Loucy (cell line): ENCODE measurements around the gene WNT5A.

Experiments
- H2AFZ ChIP-seq: fragments of 200-600 bp; sonication (generic); 2 replicates; pipeline ENCODE4 v1.6.0; 2016; ENCODE audit warnings: antibody characterized with exemption, mild to moderate bottlenecking, low read length, moderate library complexity
- H3F3A ChIP-seq: fragments of 200-600 bp; 2 replicates; pipeline ENCODE4 v1.6.0; 2016; ENCODE audit warnings: antibody characterized with exemption, low read depth, mild to moderate bottlenecking
- H3K27me3 ChIP-seq: fragments of 200-600 bp; sonication (generic); 2 replicates; pipeline ENCODE4 v1.6.1; 2014; ENCODE audit warnings: low read length, mild to moderate bottlenecking; ENCODE audit not compliant: insufficient read depth, poor library complexity, severe bottlenecking
- H3K36me3 ChIP-seq: fragments of 200-600 bp; sonication (generic); 2 replicates; pipeline ENCODE4 v1.6.1; 2016; ENCODE audit warnings: low read length; ENCODE audit not compliant: insufficient read depth
- H3K4me1 ChIP-seq: fragments of 200-600 bp; sonication (generic); 2 replicates; pipeline ENCODE4 v1.5.1; 2014; ENCODE audit warnings: low read length, mild to moderate bottlenecking; ENCODE audit not compliant: insufficient read depth, poor library complexity, severe bottlenecking
- H3K4me2 ChIP-seq: fragments of 200-600 bp; sonication (generic); 2 replicates; pipeline ENCODE4 v1.6.0; 2014; ENCODE audit warnings: antibody characterized with exemption, low read length, low read depth, mild to moderate bottlenecking; ENCODE audit not compliant: poor library complexity, severe bottlenecking
- H3K4me3 ChIP-seq: fragments of 200-600 bp; sonication (generic); 2 replicates; pipeline ENCODE4 v1.5.1; 2014; ENCODE audit warnings: low read length, mild to moderate bottlenecking, mixed read lengths; ENCODE audit not compliant: poor library complexity, severe bottlenecking
- H3K79me2 ChIP-seq: fragments of 200-600 bp; sonication (generic); 2 replicates; pipeline ENCODE4 v1.6.1; 2014; ENCODE audit warnings: low read length; ENCODE audit not compliant: insufficient read depth
- H3K9ac ChIP-seq: fragments of 200-600 bp; sonication (generic); 2 replicates; pipeline ENCODE4 v1.6.0; 2014; ENCODE audit warnings: mild to moderate bottlenecking, low read depth, low read length, moderate library complexity; ENCODE audit not compliant: poor library complexity, severe bottlenecking
- H3K9me2 ChIP-seq: fragments of 200-600 bp; sonication (generic); replicated peaks from 2 replicates; pipeline ENCODE4 v1.6.1; 2016; ENCODE audit warnings: low read depth, low read length, mixed read lengths
- H3K9me3 ChIP-seq: fragments of 200-600 bp; sonication (generic); 2 replicates; pipeline ENCODE4 v1.6.1; 2014; ENCODE audit warnings: mild to moderate bottlenecking, antibody characterized with exemption, low read length, low read depth; ENCODE audit not compliant: insufficient read depth
- H4K20me1 ChIP-seq: fragments of 200-600 bp; sonication (generic); 2 replicates; pipeline ENCODE4 v1.6.0; 2014; ENCODE audit warnings: antibody characterized with exemption, low read length, mild to moderate bottlenecking; ENCODE audit not compliant: insufficient read depth, poor library complexity, severe bottlenecking
- CTCF ChIP-seq: fragments of 200-600 bp; sonication (generic); conservative IDR thresholded peaks from 2 replicates; pipeline ENCODE4 v1.5.1; 2014; ENCODE audit warnings: mild to moderate bottlenecking, antibody characterized with exemption, low read length
- EZH2phosphoT487 ChIP-seq: fragments of 200-600 bp; IDR thresholded peaks from 2 replicates; pipeline ENCODE4 v1.6.1; 2018; ENCODE audit warnings: antibody characterized with exemption, mild to moderate bottlenecking, moderate library complexity, borderline replicate concordance

WNT5A gene

GRCh38 chr3:55492976-55493375, 5.9 kb upstream of the WNT5A start:
- Histone ChIP-seq H3K4me3 (no peak overlapping the region), H3K9me2 (no peaks in the 10 kb centered on the region), H3K4me2 (no peak overlapping the region), H3K9ac (no peak overlapping the region), H3K27me3 (no peaks in the 10 kb centered on the region), H3K9me3 (no peaks in the 10 kb centered on the region), H3F3A (0 out of 2 replicates have a peak, but pooled peaks cover 3% of the 10 kb centered on the region), H4K20me1 (no peaks in the 10 kb centered on the region), H2AFZ (no peak overlapping the region), H3K79me2 (peaks cover 7% of the 10 kb centered on the region; the same call in 1 of the 2 replicates), H3K4me1 (peaks cover 36% of the 10 kb centered on the region), H3K36me3 (no peaks in the 10 kb centered on the region)
- TF ChIP-seq EZH2phosphoT487 (no peak), CTCF (no peak)

GRCh38 chr3:55491296-55491816, 4.2 kb upstream of the WNT5A start:
- H3F3A ChIP-seq: 0 out of 2 replicates have a peak, but pooled peaks cover 3% of the 10 kb centered on the region
- H3K4me2 ChIP-seq: peak overlapping the region; percentile 69
- TF ChIP-seq EZH2phosphoT487: no peak
- TF ChIP-seq CTCF: no peak
- peaks cover 24% of the 10 kb centered on the region for H3K79me2 ChIP-seq
- H3K9ac ChIP-seq: no peak overlapping the region
- no peak overlapping the region for H3K4me3 ChIP-seq
- no peaks in the 10 kb centered on the region for H3K9me3 ChIP-seq
- H2AFZ ChIP-seq: no peak overlapping the region
- peaks cover 36% of the 10 kb centered on the region for H3K4me1 ChIP-seq
- H3K36me3 ChIP-seq: no peaks in the 10 kb centered on the region
- H4K20me1 ChIP-seq: no peaks in the 10 kb centered on the region
- no peaks in the 10 kb centered on the region for H3K9me2 ChIP-seq
- peaks cover 12% of the 10 kb centered on the region for H3K27me3 ChIP-seq

GRCh38 chr3:55490276-55490913, 3.3 kb upstream of the WNT5A start:
- no peak overlapping the region for H3K9ac ChIP-seq
- no peaks in the 10 kb centered on the region for H3K9me2 ChIP-seq
- no peaks in the 10 kb centered on the region for H4K20me1 ChIP-seq
- H3K79me2 ChIP-seq: peaks cover 33% of the 10 kb centered on the region
- H2AFZ ChIP-seq: no peak overlapping the region
- H3K9me3 ChIP-seq: no peaks in the 10 kb centered on the region
- peak overlapping the region; percentile 78 for H3K4me3 ChIP-seq
- TF ChIP-seq EZH2phosphoT487 (no peak), CTCF (no peak)
- H3F3A ChIP-seq: 0 out of 2 replicates have a peak, but pooled peaks cover 3% of the 10 kb centered on the region
- no peaks in the 10 kb centered on the region for H3K36me3 ChIP-seq
- peaks cover 16% of the 10 kb centered on the region for H3K27me3 ChIP-seq
- H3K4me2 ChIP-seq: peak overlapping the region; percentile 69
- peaks cover 36% of the 10 kb centered on the region for H3K4me1 ChIP-seq
